Transverse colon (tissue), 4 donors: ENCODE data around the gene ALG14. TPM values are rescaled to one million over a fixed set of nuclear protein-coding genes. Genes with fewer than 3 reads are reported as not detected.

ENCODE experiments used
- DNase-seq: peaks from one replicate; pipeline ENCODE4 v3.0.0-alpha.2; 2019
- H3K27ac ChIP-seq, 4 donors: fragments of 200-600 bp; sonication (generic); 2 replicates each; pipeline ENCODE4 v1.5.1; 2016 to 2018; ENCODE audit warnings: inconsistent platforms in 4 of 4
- H3K27me3 ChIP-seq: fragments of 200-600 bp; sonication (generic); 2 replicates; pipeline ENCODE4 v1.5.1; 2017; ENCODE audit warnings: inconsistent platforms
- H3K36me3 ChIP-seq, 4 donors: fragments of 200-600 bp; sonication (generic); 2 replicates each; pipeline ENCODE4 v1.5.1; 2017 to 2019; ENCODE audit warnings: inconsistent platforms in 4 of 4
- H3K4me1 ChIP-seq, 4 donors: fragments of 200-600 bp; sonication (generic); 2 replicates each; pipeline ENCODE4 v1.5.1; 2017 to 2020; ENCODE audit warnings: inconsistent platforms in 4 of 4
- H3K4me3 ChIP-seq, 4 donors: fragments of 200-600 bp; sonication (generic); 1 replicate in 1 of 4; 2 replicates in 3 of 4; pipeline versions ENCODE4 v1.5.1 to v1.6.1; 2017 to 2019; ENCODE audit warnings: inconsistent platforms in 4 of 4
- H3K9me3 ChIP-seq, 2 donors: fragments of 200-600 bp; sonication (generic); 2 replicates each; pipeline ENCODE4 v1.5.1; 2017 to 2019; ENCODE audit warnings: inconsistent platforms in 2 of 2
- EP300 ChIP-seq: sonication (generic); formaldehyde crosslinking; IDR thresholded peaks from one replicate; pipeline ENCODE4 v1.6.1; 2017; ENCODE audit warnings: antibody characterized with exemption, low read depth
- POLR2A ChIP-seq: fragments of 450-650 bp; IDR thresholded peaks from one replicate; pipeline ENCODE4 v1.6.1; 2016; ENCODE audit warnings: antibody characterized with exemption, mild to moderate bottlenecking, moderate library complexity
- POLR2AphosphoS5 ChIP-seq, 3 donors: sonication (generic); formaldehyde crosslinking; IDR thresholded peaks; one replicate each; pipeline ENCODE4 v1.6.1; 2016; ENCODE audit warnings: antibody characterized with exemption in 3 of 3
- WGBS, 2 donors: methylation state at CpG; one replicate each; pipeline ENCODE4 v1.1.5; 2018; ENCODE audit warnings: low coverage in 1 of 2; 5-methylcytosine and 5-hydroxymethylcytosine counted together
- in situ Hi-C, 4 donors: fragments of 200-750 bp; cut with MboI; loops; one replicate each; pipeline versions ENCODE4 v1.15.0 to v1.15.1; 2017; ENCODE audit warnings: low sequenced_read_pairs in 3 of 4, low pct_ligation_motif_present in 1 of 4, low pct_unique_long_range_greater_than_20kb in 1 of 4
- intact Hi-C: fragments of 100-400 bp; cut with DNase I; formaldehyde crosslinking; loops from one replicate; pipeline ENCODE4 v1.15.1; 2023; ENCODE audit warnings: low total_unique reads
- total RNA-seq, 4 donors: library from RNA; depleted of rRNA; stranded (reverse); fragments of >200 nt; gene quantifications; one replicate each; pipeline ENCODE4 v1.1.0, GENCODE V29; 2016
- TF ChIP-seq, protein P1 (sequence below), 5 experiments: fragments of 200-600 bp in 3 of 5; fragments of 450-650 bp in 2 of 5; sonication (generic) in 3 of 5; IDR thresholded peaks; 1 replicate in 2 of 5; 2 replicates in 3 of 5; pipeline ENCODE4 v1.5.1; 2016 to 2017; ENCODE audit warnings: antibody characterized with exemption in 5 of 5, inconsistent platforms in 3 of 5, mild to moderate bottlenecking in 2 of 5, moderate library complexity in 1 of 5

ALG14 gene
- total RNA-seq = 1 to 10 TPM in 3 of 4 donors, under 1 TPM in 1; 0.40 to 2.3 (median 2.2) TPM

GRCh38 chr1:95072532-95073419 lies at the start of gene ALG14:
Gene ALG14, minus strand, starts transcription at chr1:95072951. Its CDS starts 53 bp downstream, at chr1:95072898.
- WGBS, 2 donors = 1% methylated on average over 24 to 53 of the region's 53 CpGs
- peak within 1 kb of the TSS; percentile 48 to 77 (median 58) for H3K4me3 ChIP-seq
- no peaks in the 10 kb centered on the region for H3K9me3 ChIP-seq
- TF ChIP-seq POLR2A (peak; percentile 86), EP300 (no peak), POLR2AphosphoS5 (IDR thresholded peaks at IDR 0.05) (peak; percentile 85 to 97 (median 95))
- peak; percentile 95 for DNase-seq
- peak within 1 kb of the TSS; percentile 90 to 94 (median 92) for H3K27ac ChIP-seq
- in situ Hi-C loops = no loop called here
- no peaks in the 10 kb centered on the region for H3K36me3 ChIP-seq
- no peaks in the 10 kb centered on the region for H3K27me3 ChIP-seq
- intact Hi-C loops = no loop called here
- H3K4me1 ChIP-seq = peaks cover 0 to 46% (median 27%) of the 10 kb centered on the region in 4 donors

- peaks cover 0 to 32% (median 12%) of the 10 kb centered on the region in 4 donors for H3K4me1 ChIP-seq
- DNase-seq = peak; percentile 27
- TF ChIP-seq POLR2AphosphoS5 (IDR thresholded peaks at IDR 0.05) = peak in 1 of 3 donors; percentile 31
- TF ChIP-seq, protein P1, sequence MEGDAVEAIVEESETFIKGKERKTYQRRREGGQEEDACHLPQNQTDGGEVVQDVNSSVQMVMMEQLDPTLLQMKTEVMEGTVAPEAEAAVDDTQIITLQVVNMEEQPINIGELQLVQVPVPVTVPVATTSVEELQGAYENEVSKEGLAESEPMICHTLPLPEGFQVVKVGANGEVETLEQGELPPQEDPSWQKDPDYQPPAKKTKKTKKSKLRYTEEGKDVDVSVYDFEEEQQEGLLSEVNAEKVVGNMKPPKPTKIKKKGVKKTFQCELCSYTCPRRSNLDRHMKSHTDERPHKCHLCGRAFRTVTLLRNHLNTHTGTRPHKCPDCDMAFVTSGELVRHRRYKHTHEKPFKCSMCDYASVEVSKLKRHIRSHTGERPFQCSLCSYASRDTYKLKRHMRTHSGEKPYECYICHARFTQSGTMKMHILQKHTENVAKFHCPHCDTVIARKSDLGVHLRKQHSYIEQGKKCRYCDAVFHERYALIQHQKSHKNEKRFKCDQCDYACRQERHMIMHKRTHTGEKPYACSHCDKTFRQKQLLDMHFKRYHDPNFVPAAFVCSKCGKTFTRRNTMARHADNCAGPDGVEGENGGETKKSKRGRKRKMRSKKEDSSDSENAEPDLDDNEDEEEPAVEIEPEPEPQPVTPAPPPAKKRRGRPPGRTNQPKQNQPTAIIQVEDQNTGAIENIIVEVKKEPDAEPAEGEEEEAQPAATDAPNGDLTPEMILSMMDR (IDR thresholded peaks at IDR 0.05) = no peak
- TF ChIP-seq POLR2A = no peak
- intact Hi-C loops (no loop called here), in situ Hi-C loops (no loop called here)
- peak overlapping the region in 3 of 4 donors; percentile 15 to 42 (median 30) for H3K27ac ChIP-seq
- 56 to 57% methylated on average over 7 to 8 of the region's 8 CpGs for WGBS, 2 donors
- no peak overlapping the region for H3K4me3 ChIP-seq
- no peaks in the 10 kb centered on the region for H3K27me3 ChIP-seq
- no peaks in the 10 kb centered on the region for H3K9me3 ChIP-seq
- no peaks in the 10 kb centered on the region for H3K36me3 ChIP-seq
Observed at GRCh38 chr1:95122151-95122697, 49.5 kb upstream of the ALG14 start.

GRCh38 chr1:95119273-95119672 lies 46.5 kb upstream of the ALG14 start:
- intact Hi-C loops = loop anchor here (10.0 kb wide), 1 partner anchor 116 kb away; the partner anchor contains the start of gene RWDD3

GRCh38 chr1:95118710-95119109 lies 46.0 kb upstream of the ALG14 start:
- Histone ChIP-seq H3K4me3 (peak overlapping the region in 1 of 4 donors; percentile 95), H3K4me1 (peaks cover 0 to 27% (median 11%) of the 10 kb centered on the region in 4 donors), H3K9me3 (no peaks in the 10 kb centered on the region), H3K27ac (no peak overlapping the region), H3K27me3 (no peaks in the 10 kb centered on the region), H3K36me3 (no peaks in the 10 kb centered on the region)
- intact Hi-C loops = loop anchor here (10.0 kb wide), 1 partner anchor 116 kb away; the partner anchor contains the start of gene RWDD3
- in situ Hi-C loops = no loop called here
- TF ChIP-seq POLR2A = no peak
- no peak for TF ChIP-seq POLR2AphosphoS5 (IDR thresholded peaks at IDR 0.05)
- TF ChIP-seq, protein P1 (IDR thresholded peaks at IDR 0.05) = no peak
- no peak for TF ChIP-seq EP300
- no peak for DNase-seq
- whole genome bisulfite sequencing, 2 donors = 82 to 89% methylated on average over 6 of the region's 6 CpGs

More at GRCh38 chr1:95119273-95119672, 46.5 kb upstream of the ALG14 start:
- no peak for TF ChIP-seq POLR2A
- TF ChIP-seq, protein P1 (IDR thresholded peaks at IDR 0.05) = no peak
- no peak for TF ChIP-seq POLR2AphosphoS5 (IDR thresholded peaks at IDR 0.05)
- TF ChIP-seq EP300 = no peak
- Histone ChIP-seq H3K27me3 (no peaks in the 10 kb centered on the region), H3K4me3 (no peak overlapping the region), H3K9me3 (no peaks in the 10 kb centered on the region), H3K4me1 (peaks cover 0 to 27% (median 11%) of the 10 kb centered on the region in 4 donors), H3K27ac (peak overlapping the region in 1 of 4 donors; percentile 8), H3K36me3 (no peaks in the 10 kb centered on the region)
- no peak for DNase-seq
- in situ Hi-C loops = no loop called here
